NCI-H1436 (cell line): Measurements from ENCODE around the gene ADCY10.
A peak's percentile ranks its signal among the peaks of the same experiment; 100 is the strongest.
"Not testable (repeated sequence)": the region's sequence is repeated elsewhere in the genome, so short reads cannot be mapped to it uniquely, and the experiment has no call there.

Source experiments
- DNase-seq: peaks from one replicate; lab custom pipeline; 2025; lab: John Stamatoyannopoulos, UW

Gene ADCY10

DNA sequence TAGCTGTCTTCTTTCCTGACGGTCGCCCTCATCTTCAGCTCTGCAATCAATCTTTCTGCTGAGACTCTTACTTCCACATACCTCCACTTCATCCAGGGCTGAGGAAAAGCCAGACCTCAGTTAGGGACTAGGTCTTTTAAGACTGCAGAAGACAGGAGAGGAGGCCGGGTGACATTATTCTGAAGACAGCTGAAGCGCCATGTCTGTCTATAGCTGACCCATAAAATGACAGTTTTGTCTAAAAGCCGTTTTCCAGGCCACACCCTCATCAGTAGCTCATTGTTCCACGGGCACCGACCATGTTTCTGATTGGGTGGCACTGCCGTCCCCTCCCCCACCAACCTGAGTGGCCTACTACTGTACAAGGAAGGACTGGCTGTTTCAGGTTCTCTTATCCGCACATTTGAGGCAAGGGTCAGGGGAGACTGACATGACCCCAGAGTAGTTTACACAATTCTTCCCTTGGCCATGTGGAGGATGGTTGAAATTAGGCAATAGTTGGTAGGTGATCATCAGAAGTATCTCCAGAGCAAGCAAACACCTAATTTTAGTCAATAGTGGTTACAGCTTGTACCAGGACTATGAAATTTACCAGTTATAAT, at the start of gene ADCY10:
Gene ADCY10, minus strand, starts transcription at position 240 of the 602 bp plus-strand sequence. CDS start 8,994 bp downstream, outside the sequence.
- no peak for DNase-seq

DNA sequence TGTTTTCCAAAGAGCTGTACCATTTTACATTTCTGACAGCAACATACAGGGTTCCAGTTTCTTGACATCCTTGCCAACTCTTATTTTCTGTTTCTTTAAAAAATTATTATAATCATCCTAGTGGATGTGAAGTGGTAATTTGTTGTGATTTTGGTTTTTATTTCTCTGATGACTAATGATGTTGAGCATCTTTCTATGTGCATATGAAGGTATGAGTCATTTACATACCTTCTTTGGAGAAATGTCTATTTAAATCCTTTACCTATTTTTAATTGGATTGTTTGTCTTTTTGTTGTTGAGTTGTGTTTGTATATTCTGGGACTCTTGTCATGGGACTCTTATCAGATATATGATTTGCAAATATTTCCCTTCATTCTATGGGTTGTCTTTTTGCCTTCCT, 43.8 kb upstream of the ADCY10 start:
- no peak for DNase-seq

DNA sequence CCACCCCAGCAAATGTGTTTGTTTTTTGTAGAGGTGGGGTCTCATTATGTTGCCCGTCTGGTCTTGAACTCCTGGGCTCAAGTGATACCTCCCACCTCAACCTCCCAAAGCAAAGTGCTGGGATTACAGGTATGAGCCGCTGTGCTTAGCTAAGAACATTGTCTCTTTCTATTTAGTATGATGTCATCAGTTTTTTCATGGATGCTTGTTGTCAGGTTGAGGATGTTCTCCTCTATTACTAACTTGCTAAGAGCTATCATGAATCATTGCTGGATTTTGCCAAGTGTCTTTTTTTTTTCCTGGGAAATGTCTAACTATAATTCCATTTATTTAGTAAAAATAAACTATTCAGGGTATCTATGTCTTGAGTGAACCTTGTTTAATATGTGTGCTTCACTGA, 42.0 kb upstream of the ADCY10 start:
- no peak for DNase-seq

DNA sequence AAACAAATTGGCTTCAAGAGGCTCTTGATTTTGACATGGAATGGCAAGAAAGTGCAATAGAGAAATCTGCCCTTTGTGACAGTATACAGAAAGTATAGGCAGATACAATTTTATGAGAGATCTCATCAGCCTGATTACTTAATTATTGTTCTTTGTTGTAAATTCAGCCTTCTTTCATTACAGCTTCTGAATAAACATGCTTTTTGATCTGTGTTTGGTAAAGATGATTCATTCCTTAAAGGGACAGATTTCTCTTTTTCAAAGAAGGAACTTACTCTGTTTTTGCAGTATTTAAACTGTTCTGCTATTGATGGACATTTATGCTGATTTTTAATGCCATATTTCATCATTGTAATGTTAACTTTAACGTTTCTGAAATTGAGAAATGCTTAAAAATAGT, 36.6 kb upstream of the ADCY10 start:
- DNase-seq: no peak

- DNase-seq: no peak
These were observed 35.9 kb upstream of the ADCY10 start for GRCh38 chr1:167949785-167950184.

DNA sequence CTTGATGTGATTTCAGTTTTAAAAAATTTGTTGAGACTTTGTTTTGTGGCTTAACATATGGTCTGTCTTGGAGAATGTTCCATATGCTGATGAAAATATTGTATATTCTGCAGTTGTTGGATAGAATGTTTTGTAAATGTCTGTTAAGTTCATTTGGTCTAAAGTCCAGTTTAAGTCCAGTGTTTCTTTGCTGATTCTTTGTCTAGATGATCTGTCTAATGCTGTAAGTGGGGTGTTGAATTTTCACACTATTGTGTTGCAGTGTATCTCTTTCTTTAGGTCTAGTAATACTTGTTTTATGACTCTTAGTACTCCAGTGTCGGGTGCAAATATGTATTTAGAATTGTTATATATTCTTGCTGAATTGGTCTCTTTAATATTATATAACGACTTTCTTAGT, 33.8 kb upstream of the ADCY10 start:
- no peak for DNase-seq

GRCh38 chr1:167943541-167943940, 29.6 kb upstream of the ADCY10 start:
- no peak for DNase-seq

- DNase-seq: no peak
These were observed 26.3 kb upstream of the ADCY10 start for GRCh38 chr1:167940264-167940663.

DNA sequence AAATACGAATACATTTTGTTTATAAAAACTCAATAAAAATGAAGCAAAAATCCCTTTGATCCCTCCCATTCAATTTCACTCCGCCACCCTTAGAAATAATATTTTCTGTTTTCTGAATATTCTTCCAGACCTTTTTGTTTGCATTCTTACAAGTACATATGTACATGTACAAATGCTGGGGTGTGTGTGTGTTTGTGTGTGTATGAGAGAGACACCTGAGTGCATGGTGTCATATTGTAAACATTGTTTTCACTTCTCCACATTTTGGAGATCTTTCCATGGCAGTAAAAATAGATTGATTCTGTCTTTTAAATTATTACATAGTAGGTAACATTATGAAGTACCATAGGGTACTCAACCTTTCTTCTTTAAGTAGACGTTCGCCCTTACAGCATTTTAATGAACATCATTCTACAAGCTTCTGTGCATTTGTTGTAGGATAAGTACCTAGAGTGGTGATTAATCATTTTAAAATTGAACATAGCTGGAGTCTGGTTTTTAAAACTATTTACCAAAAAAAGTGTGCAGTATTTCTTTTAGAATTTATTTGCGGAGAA, 24.2 kb upstream of the ADCY10 start:
- DNase-seq: no peak

GRCh38 chr1:167937709-167938010, 23.7 kb upstream of the ADCY10 start:
- no peak for DNase-seq

DNA sequence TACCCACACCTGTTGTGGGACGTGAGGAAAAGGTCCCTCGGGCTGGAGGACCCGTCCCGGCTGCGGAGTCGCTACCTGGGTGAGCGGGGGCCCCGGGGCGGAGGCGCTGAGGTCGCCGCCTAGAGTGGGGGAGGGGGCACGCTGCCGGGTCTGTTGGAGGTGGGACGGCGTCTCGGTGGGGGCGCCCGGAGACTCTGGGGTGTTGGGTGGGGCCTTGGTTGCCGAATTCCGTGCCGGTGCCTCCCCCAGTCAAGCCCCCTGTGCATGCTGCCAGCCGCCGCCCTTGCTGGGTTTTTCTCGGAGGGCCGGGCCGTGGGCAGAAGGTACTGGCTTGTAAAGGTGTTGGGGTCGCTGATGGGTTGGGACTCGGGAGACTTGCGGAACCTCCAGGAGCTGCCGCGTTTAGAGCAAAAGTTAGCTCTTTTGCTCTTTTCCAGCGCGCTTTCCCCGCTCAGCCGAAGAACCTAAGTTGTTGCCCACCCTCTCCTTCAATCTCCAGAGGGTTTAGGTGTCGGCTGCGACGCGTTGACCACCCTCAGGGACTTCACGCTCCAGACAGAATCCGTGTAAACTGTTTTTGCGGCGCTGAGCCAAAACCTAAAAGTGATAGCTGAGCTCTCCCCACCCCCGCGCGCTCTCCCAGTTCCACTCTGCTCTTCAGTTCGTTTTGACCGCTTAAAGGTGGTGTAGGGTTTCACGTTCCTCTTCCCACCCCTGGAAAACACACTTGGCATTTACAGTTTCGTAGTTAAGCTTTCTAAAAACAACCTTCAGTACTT, 23.2 kb upstream of the ADCY10 start, which contains the start of gene MPC2:
Gene MPC2, minus strand, starts transcription at position 143 of the 779 bp plus-strand sequence. CDS start 1,231 bp downstream, outside the sequence.
- peak; percentile 13 for DNase-seq

DNA sequence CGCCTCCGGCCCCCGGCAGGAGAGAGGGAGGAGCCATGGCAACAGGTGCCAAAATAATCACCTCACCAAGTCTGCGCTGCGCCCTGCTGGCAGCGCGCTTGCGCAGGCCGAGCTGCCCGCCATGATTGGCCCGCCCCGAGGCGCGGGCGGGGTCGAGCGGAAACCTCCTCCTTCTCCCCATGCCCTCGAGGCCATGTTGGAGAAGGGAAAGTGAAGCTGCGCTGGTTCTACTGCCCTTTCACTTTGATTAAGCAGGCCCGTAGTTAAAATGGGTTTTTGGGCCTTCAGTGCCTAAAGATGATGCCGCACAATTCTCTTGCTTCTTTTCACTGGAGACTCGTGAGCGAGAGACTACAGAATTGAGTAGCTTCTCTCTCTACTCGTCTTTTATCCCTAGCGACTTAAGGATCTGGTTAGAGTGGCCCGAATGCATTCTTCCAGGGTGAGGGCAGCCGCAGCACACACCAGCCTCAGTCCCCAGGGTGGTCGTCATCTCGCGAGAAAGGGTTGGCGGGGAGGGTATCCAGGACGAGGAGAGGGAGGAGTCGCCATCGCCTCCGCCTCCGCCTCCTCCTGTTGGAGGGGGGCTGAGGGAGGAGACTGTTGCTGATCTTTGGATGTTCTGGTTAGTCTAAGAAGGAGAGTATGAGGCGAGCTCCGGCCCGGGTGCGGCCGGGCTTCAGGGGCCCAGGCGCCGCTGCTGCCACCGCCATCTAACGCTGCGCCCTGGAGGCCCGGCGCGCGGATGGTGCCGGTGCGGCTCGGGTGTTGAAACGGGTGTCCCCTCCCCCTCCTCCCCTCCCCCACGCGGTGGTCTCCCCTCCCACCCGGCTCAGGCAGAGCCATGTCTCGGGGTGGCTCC, 22.4 kb upstream of the ADCY10 start, which contains the start of gene DCAF6:
Gene DCAF6, plus strand, starts transcription at position 616 of the 862 bp plus-strand sequence. Its CDS starts 229 bp downstream, at position 845.
- DNase-seq: peak; percentile 98

GRCh38 chr1:167935216-167936067, 21.5 kb upstream of the ADCY10 start:
- DNase-seq: peak; percentile 24

- DNase-seq: no peak
These were observed 20.7 kb upstream of the ADCY10 start for GRCh38 chr1:167934426-167935215.

DNA sequence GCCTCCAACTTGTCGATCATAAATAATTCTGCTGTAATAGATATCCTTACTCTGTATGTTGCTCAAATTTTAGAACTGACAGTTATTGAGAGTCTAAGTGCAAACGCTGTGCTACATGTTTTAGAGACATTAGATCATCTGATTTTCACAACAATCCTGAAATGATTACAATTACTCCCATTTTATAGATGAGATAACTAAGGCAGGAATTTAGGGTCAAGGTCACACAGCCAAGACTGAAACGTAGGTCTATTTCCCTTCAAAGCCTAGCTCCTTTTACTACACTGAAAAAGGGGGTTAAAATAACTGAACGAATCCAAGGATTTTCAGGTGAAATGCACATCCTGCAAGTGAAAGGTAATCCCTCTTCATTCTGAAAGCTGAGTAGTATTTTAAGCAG, 19.9 kb upstream of the ADCY10 start:
- no peak for DNase-seq

DNA sequence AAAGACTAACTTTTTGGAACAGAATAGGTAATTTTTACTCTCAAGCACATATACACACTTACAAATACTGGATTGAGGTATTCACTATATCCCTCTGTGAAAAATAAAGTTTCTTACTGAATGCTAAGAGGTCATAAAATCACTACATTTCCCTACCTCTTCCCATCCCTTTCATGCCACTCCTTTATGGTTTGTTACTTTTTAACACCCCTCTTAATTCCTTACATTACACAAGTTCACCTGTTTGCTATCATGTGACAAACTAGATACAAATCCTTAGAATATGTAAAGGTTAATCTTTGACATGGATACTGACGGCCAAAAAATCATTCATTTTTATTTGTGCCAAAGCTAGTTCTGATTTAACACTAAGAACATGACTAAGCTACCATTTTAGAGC, 15.8 kb upstream of the ADCY10 start:
- no peak for DNase-seq

GRCh38 chr1:167928919-167929318, 15.0 kb upstream of the ADCY10 start:
- not testable (repeated sequence) for DNase-seq

DNA sequence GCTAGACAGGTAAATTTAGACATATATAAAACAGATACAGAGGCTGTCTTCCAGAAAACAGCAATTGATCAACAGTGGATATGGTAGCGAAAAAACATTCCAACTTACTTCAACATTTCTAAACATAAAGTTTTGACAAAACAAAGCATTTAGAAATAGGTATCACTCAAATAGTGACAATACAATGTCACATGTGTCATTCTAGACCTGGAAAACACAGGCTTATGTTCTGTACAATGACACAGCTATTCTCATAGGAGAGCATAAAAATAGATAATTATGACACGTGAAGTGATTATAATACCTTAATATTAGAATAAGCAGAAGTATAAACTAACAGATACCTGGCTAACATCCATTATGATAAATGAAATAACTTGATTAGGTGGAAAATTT, 14.5 kb upstream of the ADCY10 start:
- DNase-seq: no peak

DNA sequence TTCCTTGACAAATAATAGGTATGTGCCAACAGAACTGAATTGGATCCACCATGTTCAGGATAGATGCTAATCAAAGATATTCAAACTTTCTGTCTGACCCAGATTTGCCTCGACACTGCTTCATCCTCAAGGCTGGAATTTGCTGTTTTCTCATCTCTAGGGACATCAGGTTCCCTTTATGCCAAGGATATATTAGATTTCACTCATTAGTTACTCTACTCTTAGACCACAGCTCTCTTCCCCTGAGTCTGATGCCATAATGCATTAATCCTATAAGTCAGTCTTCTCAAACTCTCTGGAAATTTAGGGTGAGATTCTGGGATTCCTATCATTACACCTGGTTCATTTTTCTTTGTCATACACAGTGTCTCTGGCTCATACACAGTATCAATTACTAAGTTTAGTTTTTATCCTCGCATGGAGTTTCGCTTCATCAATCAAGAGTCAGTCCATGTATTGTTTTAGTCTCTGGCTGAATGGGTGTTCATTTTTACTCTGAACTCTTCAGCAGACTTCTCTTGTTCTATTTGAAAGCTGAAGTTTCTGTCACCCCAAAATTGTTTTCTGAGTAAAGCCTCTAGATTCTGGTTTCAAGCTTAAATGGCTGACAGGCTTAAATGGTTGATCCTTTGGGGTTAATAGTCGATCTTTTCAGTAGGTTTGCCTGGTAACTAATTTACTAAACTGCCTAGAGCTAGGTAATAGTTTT, 13.3 kb upstream of the ADCY10 start:
- DNase-seq: no peak

DNA sequence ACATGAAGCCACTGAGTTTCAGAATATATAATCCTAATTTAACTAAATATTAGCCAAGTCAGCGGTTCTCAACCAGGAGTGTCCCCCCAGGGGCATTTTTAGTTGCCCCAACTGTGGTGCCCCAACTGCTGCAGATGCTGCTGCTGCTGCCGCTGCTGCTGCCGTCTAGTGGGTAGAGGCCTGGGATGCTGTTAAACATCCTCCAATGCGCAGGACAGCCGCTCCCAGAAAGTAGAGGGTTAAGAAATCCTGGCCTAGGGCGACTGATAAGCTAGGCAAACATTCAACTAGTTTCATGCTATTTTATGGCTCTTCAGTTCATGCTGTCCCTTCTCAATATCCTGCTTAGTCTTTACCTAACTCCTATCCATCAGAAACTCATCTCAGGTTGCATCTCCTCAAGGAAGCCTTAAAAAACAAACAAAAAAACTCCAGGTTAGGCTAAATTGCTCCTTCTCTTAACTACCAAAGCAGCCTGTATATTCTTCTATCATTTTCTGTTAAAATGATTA, 12.6 kb upstream of the ADCY10 start:
- DNase-seq: no peak
